Neutrophil (primary cell): ENCODE results near the gene HSPB2.

Source experiments
- H3K27ac ChIP-seq: fragments of 200-600 bp; sonication (generic); 2 replicates; pipeline ENCODE4 v1.5.1; 2016; ENCODE audit warnings: mild to moderate bottlenecking, moderate library complexity
- H3K27me3 ChIP-seq: fragments of 200-600 bp; sonication (generic); 2 replicates; pipeline ENCODE4 v1.6.0; 2016; ENCODE audit warnings: mild to moderate bottlenecking
- H3K36me3 ChIP-seq: fragments of 200-600 bp; sonication (generic); 2 replicates; pipeline ENCODE4 v1.5.1; 2017
- H3K4me1 ChIP-seq, 2 experiments: fragments of 200-600 bp in 1 of 2; sonication (generic) in 1 of 2; 1 replicate in 1 of 2; 2 replicates in 1 of 2; pipeline versions ENCODE4 v1.5.1 to v1.6.1; 2013 to 2016; ENCODE audit warnings: low read depth in 1 of 2, low read length in 1 of 2, mild to moderate bottlenecking in 1 of 2, moderate library complexity in 1 of 2; ENCODE audit not compliant: control insufficient read depth in 1 of 2, insufficient read depth in 1 of 2
- H3K4me3 ChIP-seq, 2 experiments: fragments of 200-600 bp in 1 of 2; sonication (generic) in 1 of 2; 1 replicate in 1 of 2; 2 replicates in 1 of 2; pipeline ENCODE4 v1.5.1; 2013 to 2016; ENCODE audit warnings: low read depth in 1 of 2, low read length in 1 of 2, mild to moderate bottlenecking in 1 of 2, moderate library complexity in 1 of 2
- H3K9me3 ChIP-seq: fragments of 200-600 bp; sonication (generic); 2 replicates; pipeline ENCODE4 v1.5.1; 2016
- CTCF ChIP-seq: fragments of 200-600 bp; sonication (generic); IDR thresholded peaks from 2 replicates; pipeline ENCODE4 v1.5.1; 2016; ENCODE audit warnings: antibody characterized with exemption

Gene HSPB2

GRCh38 chr11:111886844-111887243, 25.7 kb upstream of the HSPB2 start:
- H3K36me3 ChIP-seq, result no peaks in the 10 kb centered on the region
- TF ChIP-seq CTCF, result no peak
- H3K4me3 ChIP-seq, result no peak overlapping the region
- no peaks in the 10 kb centered on the region for H3K27me3 ChIP-seq
- H3K9me3 ChIP-seq, result no peaks in the 10 kb centered on the region
- no peak overlapping the region for H3K27ac ChIP-seq
- H3K4me1 ChIP-seq, result no peaks in the 10 kb centered on the region

- H3K4me3 ChIP-seq, result no peak overlapping the region
- peaks cover 11% of the 10 kb centered on the region for H3K27me3 ChIP-seq
- no peaks in the 10 kb centered on the region for H3K4me1 ChIP-seq
- no peaks in the 10 kb centered on the region for H3K36me3 ChIP-seq
- no peak overlapping the region for H3K27ac ChIP-seq
- peaks cover 4% of the 10 kb centered on the region for H3K9me3 ChIP-seq
- TF ChIP-seq CTCF, result no peak
Observed at GRCh38 chr11:111905411-111905810, 7.1 kb upstream of the HSPB2 start.

GRCh38 chr11:111906680-111907079, 5.9 kb upstream of the HSPB2 start:
- no peaks in the 10 kb centered on the region for H3K36me3 ChIP-seq
- no peak for TF ChIP-seq CTCF
- peaks cover 4% of the 10 kb centered on the region for H3K9me3 ChIP-seq
- H3K27ac ChIP-seq, result no peak overlapping the region
- H3K4me3 ChIP-seq, result no peak overlapping the region
- H3K4me1 ChIP-seq, result no peaks in the 10 kb centered on the region
- H3K27me3 ChIP-seq, result peaks cover 24% of the 10 kb centered on the region

GRCh38 chr11:111908639-111909305, 3.8 kb upstream of the HSPB2 start:
- Histone ChIP-seq H3K27ac (no peak overlapping the region), H3K36me3 (no peaks in the 10 kb centered on the region), H3K4me1 (no peaks in the 10 kb centered on the region), H3K9me3 (peaks cover 4% of the 10 kb centered on the region), H3K4me3 (no peak overlapping the region), H3K27me3 (peaks cover 45% of the 10 kb centered on the region)
- TF ChIP-seq CTCF, result no peak

- Histone ChIP-seq H3K4me1 (no peaks in the 10 kb centered on the region), H3K4me3 (no peak overlapping the region)
- no peak for TF ChIP-seq CTCF
Observed at GRCh38 chr11:111909378-111909777, 3.2 kb upstream of the HSPB2 start.

More at GRCh38 chr11:111909378-111909777, 3.2 kb upstream of the HSPB2 start:
- Histone ChIP-seq H3K9me3 (peaks cover 4% of the 10 kb centered on the region), H3K36me3 (no peaks in the 10 kb centered on the region), H3K27ac (no peak overlapping the region), H3K27me3 (peaks cover 51% of the 10 kb centered on the region)
